Caco-2 (cell line): Measurements from ENCODE around the gene SS18L1. TPM values are rescaled to one million over a fixed set of nuclear protein-coding genes. Genes with fewer than 3 reads are reported as not detected.

Experiments used
- BruUV-seq: library from RNA; stranded (reverse); fragments of 400-500 nt; replicated peaks from 2 replicates; lab custom pipeline; 2021; lab: Mats Ljungman, UMichigan
- CTCF ChIA-PET: fragments of 300-600 bp; sonication (Branson Sonifier 250); formaldehyde crosslinking; loops from one replicate; lab custom pipeline; 2022; ENCODE audit warnings: antibody characterized with exemption; lab: Charles Lee
- POLR2A ChIA-PET: fragments of 300-600 bp; sonication (Branson Sonifier 250); formaldehyde crosslinking; loops from one replicate; lab custom pipeline; 2022; ENCODE audit warnings: antibody characterized with exemption; lab: Charles Lee
- DNase-seq, 2 experiments: peaks; one replicate each; pipeline versions ENCODE4 v3.0.0 to v3.0.0-alpha.2; 2020 to 2022
- H3K27me3 ChIP-seq: replicated peaks from 2 replicates; pipeline ENCODE4 v1.6.0; 2011; ENCODE audit warnings: low read length; ENCODE audit not compliant: control insufficient read depth, insufficient read depth
- H3K36me3 ChIP-seq: 2 replicates; pipeline ENCODE4 v1.5.1; 2011; ENCODE audit warnings: low read length; ENCODE audit not compliant: control insufficient read depth, insufficient read depth
- H3K4me1 ChIP-seq: fragments of 250-450 bp; sonication (Bioruptor Pico); 2 replicates; pipeline ENCODE4 v1.5.1; 2020; ENCODE audit warnings: mild to moderate bottlenecking
- H3K4me3 ChIP-seq: 2 replicates; pipeline ENCODE4 v1.5.1; 2011; ENCODE audit warnings: low read depth, mild to moderate bottlenecking, control low read depth, low read length
- H3K9me3 ChIP-seq: fragments of 250-450 bp; sonication (Bioruptor Pico); 2 replicates; pipeline ENCODE4 v1.5.1; 2020; ENCODE audit warnings: mild to moderate bottlenecking, moderate library complexity
- H3K27ac Mint-ChIP-seq: one replicate; pipeline ENCODE4 v1.8.0; 2022; ENCODE audit warnings: mixed read lengths; ENCODE audit not compliant: unreplicated experiment
- H3K27me3 Mint-ChIP-seq: one replicate; pipeline ENCODE4 v1.8.0; 2022; ENCODE audit warnings: mixed read lengths; ENCODE audit not compliant: insufficient read depth, unreplicated experiment
- H3K36me3 Mint-ChIP-seq: one replicate; pipeline ENCODE4 v1.8.0; 2022; ENCODE audit warnings: mild to moderate bottlenecking, mixed read lengths; ENCODE audit not compliant: insufficient read depth, unreplicated experiment
- H3K4me1 Mint-ChIP-seq: one replicate; pipeline ENCODE4 v1.8.0; 2022; ENCODE audit warnings: low read depth, mixed read lengths; ENCODE audit not compliant: unreplicated experiment
- H3K4me3 Mint-ChIP-seq: one replicate; pipeline ENCODE4 v1.8.0; 2022; ENCODE audit warnings: mild to moderate bottlenecking, moderate library complexity, mixed read lengths; ENCODE audit not compliant: unreplicated experiment
- H3K9me3 Mint-ChIP-seq: one replicate; pipeline ENCODE4 v1.8.0; 2022; ENCODE audit warnings: mixed read lengths; ENCODE audit not compliant: unreplicated experiment
- CTCF ChIP-seq, 2 experiments: fragments of 200-600 bp in 1 of 2; IDR thresholded peaks; 1 replicate in 1 of 2; 2 replicates in 1 of 2; pipeline versions ENCODE4 v1.5.1 to v1.8.0; 2011 to 2022; ENCODE audit warnings: antibody characterized with exemption in 1 of 2, control low read depth in 1 of 2, inconsistent platforms in 1 of 2, low read depth in 1 of 2, low read length in 1 of 2, mild to moderate bottlenecking in 1 of 2, moderate library complexity in 1 of 2; ENCODE audit not compliant: insufficient read depth in 1 of 2, severe bottlenecking in 1 of 2, unreplicated experiment in 1 of 2
- intact Hi-C: fragments of 100-400 bp; cut with micrococcal nuclease; formaldehyde crosslinking; loops from one replicate; pipeline ENCODE4 v1.10.0; 2022; ENCODE audit not compliant: unreplicated experiment
- total RNA-seq: library from RNA; stranded (reverse); gene quantifications from 2 replicates; pipeline ENCODE4 v1.2.3, GENCODE V29; 2022

SS18L1 gene
- total RNA-seq, 1 experiment from 2014 or later = 46.4 TPM

- H3K27me3 Mint-ChIP-seq = peaks cover 10% of the 10 kb centered on the region
- peaks cover 16% of the 10 kb centered on the region for H3K36me3 ChIP-seq
- peak within 1 kb of the TSS; percentile 76 for H3K4me3 Mint-ChIP-seq
- no peaks in the 10 kb centered on the region for H3K9me3 ChIP-seq
- no TSS peak for BruUV-seq
- H3K4me1 ChIP-seq = peaks cover 19% of the 10 kb centered on the region
- POLR2A ChIA-PET = interaction anchor here (0.6 to 2.2 kb wide), 13 partner anchors 14 to 672 kb away, joined by 3 to 67 read pairs (median 4); partner anchors contain the start of genes ADRM1, OSBPL2, PSMA7 and RPS21
- H3K27me3 ChIP-seq = no peaks in the 10 kb centered on the region
- H3K4me1 Mint-ChIP-seq = peaks cover 28% of the 10 kb centered on the region
- H3K4me3 ChIP-seq = peak within 1 kb of the TSS; percentile 96
- peaks cover 38% of the 10 kb centered on the region for H3K36me3 Mint-ChIP-seq
- CTCF ChIA-PET = interaction anchor here (1.0 to 2.6 kb wide), 6 partner anchors 12 to 111 kb away, joined by 3 to 26 read pairs (median 4); partner anchors contain the start of genes PSMA7 and TAF4
- TF ChIP-seq CTCF (IDR thresholded peaks at IDR 0.05; ENCODE audit: insufficient read depth in 1 of 2, low read depth in 1 of 2, low read length in 1 of 2, severe bottlenecking in 1 of 2, unreplicated experiment in 1 of 2) = no peak
- intact Hi-C loops = loop anchor here (1.0 to 5.0 kb wide), 4 partner anchors 15 to 110 kb away; partner anchors contain the start of genes PSMA7 and SS18L1
- DNase-seq = peak; percentile 99 to 100
- peak within 1 kb of the TSS; percentile 65 for H3K27ac Mint-ChIP-seq
- H3K9me3 Mint-ChIP-seq = no peaks in the 10 kb centered on the region
These were observed 21.6 kb upstream of the SS18L1 start, which contains the start of gene LSM14B for GRCh38 chr20:62121776-62122653. Gene LSM14B, plus strand, starts transcription at chr20:62122475. Its CDS starts 192 bp downstream, at chr20:62122667.

DNA sequence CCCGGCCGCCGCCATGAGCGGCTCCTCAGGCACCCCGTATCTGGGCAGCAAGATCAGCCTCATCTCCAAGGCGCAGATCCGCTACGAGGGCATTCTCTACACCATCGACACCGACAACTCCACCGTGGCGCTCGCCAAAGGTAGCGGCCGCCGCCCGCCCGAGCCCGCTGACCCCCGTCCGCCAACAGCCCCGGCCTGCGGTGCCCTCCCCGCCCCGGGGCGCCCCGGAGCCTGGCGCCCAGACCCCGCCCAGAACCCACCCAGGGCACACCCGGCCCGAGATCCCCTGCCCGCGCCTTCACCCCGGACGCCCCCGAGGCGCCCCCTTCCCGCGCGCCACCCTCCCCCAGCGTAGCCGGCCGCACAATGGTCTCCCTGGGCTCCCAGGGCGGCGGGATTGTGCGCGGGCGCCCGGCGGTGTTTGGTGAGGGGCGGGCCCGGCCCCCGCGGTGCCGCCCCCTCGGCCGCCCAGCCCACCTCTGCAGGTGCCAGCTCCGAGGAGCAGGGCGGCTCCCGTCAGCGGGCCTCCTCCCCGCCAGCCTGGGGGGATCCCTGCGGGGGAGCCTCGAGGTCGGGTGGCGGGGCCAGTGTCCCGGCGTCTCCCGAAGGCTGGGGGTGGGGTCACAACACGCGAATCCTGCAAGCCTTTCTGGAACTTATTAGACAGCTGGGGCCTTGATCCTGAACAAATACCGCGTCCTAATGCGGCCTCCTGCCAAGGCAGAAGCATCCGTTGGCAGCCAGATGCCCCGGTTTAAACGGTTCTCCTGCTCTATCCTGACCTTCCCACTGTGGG is 20.7 kb upstream of the SS18L1 start:
- no peaks in the 10 kb centered on the region for H3K27me3 ChIP-seq
- Mint-ChIP-seq H3K36me3 (peaks cover 46% of the 10 kb centered on the region), H3K9me3 (no peaks in the 10 kb centered on the region), H3K4me3 (peak overlapping the region; percentile 76), H3K27ac (peak overlapping the region; percentile 65), H3K4me1 (peaks cover 28% of the 10 kb centered on the region), H3K27me3 (peaks cover 4% of the 10 kb centered on the region)
- ChIA-PET CTCF (interaction anchor here (1.0 to 2.6 kb wide), 5 partner anchors 15 to 112 kb away, joined by 3 to 26 read pairs (median 5); partner anchors contain the start of genes PSMA7 and TAF4), POLR2A (interaction anchor here (0.6 to 2.2 kb wide), 7 partner anchors 17 to 672 kb away, joined by 3 to 67 read pairs (median 5); partner anchors contain the start of genes ADRM1 and TAF4)
- peak; percentile 70 to 87 for DNase-seq
- H3K9me3 ChIP-seq = no peaks in the 10 kb centered on the region
- intact Hi-C loops = loop anchor here (1.0 to 5.0 kb wide), 4 partner anchors 14 to 111 kb away; partner anchors contain the start of genes PSMA7 and SS18L1
- H3K4me3 ChIP-seq = peak overlapping the region; percentile 96
- TF ChIP-seq CTCF (IDR thresholded peaks at IDR 0.05; ENCODE audit: insufficient read depth in 1 of 2, low read depth in 1 of 2, low read length in 1 of 2, severe bottlenecking in 1 of 2, unreplicated experiment in 1 of 2) = no peak
- peaks cover 19% of the 10 kb centered on the region for H3K4me1 ChIP-seq
- no TSS peak for BruUV-seq
- H3K36me3 ChIP-seq = peaks cover 24% of the 10 kb centered on the region
